LNCaP clone FGC (cell line): ENCODE results near the gene WDR17.
"Not testable (repeated sequence)": the region's sequence is repeated elsewhere in the genome, so short reads cannot be mapped to it uniquely, and the experiment has no call there.

ENCODE experiments used
- DNase-seq: peaks from one replicate; pipeline ENCODE4 v3.0.0-alpha.2; 2011; ENCODE audit warnings: low read depth
- H3K4me3 ChIP-seq: 2 replicates; pipeline ENCODE4 v1.5.1; 2011; ENCODE audit warnings: mild to moderate bottlenecking, low read depth, low read length, control low read depth
- TF ChIP-seq, protein P1 (sequence below): IDR thresholded peaks from 2 replicates; pipeline ENCODE4 v1.5.1; 2012; ENCODE audit warnings: mild to moderate bottlenecking; ENCODE audit not compliant: control insufficient read depth, insufficient read depth; ENCODE audit errors: extremely low read depth

Gene WDR17

DNA sequence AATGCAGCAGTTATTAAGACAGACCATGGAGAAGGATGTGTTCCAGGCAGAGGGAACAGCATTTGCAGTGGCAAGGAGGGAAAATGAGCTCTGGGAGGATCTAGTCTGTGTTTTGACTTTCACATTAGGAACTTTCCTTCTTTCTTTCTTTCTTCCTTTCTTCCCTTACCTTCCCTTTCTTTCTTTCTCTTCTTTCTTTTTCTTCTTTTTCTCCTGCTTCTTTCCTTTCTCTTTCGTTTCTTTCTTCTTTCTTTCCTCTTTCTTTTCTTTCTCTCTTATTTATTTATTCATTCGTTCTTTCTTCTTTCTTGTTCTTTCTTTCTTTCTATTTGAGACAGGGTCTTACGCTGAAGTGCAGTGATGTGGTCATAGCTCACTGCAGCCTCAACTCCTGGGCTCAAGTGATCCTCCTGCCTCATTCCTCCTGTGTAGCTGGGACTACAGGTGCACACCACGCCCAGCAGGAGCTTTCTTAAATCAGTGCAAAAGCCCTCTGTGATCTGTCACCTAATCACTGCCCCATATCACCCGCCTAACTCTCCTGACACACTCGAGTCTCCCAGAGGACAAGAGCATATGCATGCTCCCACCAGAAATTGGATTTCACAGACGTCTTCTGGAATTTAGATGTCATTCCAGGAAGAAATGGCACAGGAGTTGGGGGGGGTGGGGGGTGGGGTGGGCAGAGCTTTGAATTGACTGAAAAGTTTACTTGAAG is 145.1 kb downstream of the WDR17 start:
- TF ChIP-seq, protein P1, sequence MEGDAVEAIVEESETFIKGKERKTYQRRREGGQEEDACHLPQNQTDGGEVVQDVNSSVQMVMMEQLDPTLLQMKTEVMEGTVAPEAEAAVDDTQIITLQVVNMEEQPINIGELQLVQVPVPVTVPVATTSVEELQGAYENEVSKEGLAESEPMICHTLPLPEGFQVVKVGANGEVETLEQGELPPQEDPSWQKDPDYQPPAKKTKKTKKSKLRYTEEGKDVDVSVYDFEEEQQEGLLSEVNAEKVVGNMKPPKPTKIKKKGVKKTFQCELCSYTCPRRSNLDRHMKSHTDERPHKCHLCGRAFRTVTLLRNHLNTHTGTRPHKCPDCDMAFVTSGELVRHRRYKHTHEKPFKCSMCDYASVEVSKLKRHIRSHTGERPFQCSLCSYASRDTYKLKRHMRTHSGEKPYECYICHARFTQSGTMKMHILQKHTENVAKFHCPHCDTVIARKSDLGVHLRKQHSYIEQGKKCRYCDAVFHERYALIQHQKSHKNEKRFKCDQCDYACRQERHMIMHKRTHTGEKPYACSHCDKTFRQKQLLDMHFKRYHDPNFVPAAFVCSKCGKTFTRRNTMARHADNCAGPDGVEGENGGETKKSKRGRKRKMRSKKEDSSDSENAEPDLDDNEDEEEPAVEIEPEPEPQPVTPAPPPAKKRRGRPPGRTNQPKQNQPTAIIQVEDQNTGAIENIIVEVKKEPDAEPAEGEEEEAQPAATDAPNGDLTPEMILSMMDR: no peak
- no peak for DNase-seq
- no peak overlapping the region for H3K4me3 ChIP-seq

DNA sequence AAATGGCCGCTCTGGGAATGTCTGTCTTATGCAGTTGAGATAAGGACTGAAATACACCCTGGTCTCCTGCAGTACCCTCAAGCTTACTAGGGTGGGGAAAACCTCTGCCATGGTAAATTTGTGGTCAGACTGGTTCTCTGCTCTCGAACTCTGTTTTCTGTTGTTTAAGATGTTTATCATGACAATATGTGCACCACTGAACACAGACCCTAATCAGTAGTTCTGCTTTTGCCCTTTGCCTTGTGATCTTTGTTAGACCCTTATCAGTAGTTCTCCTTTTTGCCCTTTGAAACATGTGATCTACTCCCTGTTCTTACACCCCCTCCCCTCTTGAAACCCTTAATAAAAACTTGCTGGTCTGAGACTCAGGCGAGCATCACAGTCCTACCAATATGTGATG is 146.7 kb downstream of the WDR17 start:
- H3K4me3 ChIP-seq, DNase-seq: not testable (repeated sequence)

DNA sequence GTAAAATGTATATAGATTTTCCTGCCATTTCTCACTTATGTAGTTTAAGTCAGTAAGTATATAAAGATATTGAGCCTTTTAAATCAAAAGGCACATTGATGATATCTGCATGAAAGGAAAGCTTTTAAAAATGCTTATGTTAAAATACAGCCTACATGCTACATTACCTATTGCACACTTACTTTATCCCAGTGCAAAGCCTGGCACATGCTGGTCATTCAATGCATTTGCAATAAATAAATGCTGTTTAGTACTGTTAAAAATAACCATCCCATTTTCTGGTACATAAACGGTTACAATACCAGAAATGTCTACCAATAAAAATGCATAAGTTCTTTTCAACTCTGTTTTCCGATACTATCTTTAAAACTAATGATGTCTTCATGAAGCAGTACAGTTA is 151.9 kb downstream of the WDR17 start:
- H3K4me3 ChIP-seq: no peak overlapping the region
- DNase-seq: no peak
- TF ChIP-seq, protein P1: 0 out of 2 replicates have a peak, but pooled peaks have one; percentile 5

DNA sequence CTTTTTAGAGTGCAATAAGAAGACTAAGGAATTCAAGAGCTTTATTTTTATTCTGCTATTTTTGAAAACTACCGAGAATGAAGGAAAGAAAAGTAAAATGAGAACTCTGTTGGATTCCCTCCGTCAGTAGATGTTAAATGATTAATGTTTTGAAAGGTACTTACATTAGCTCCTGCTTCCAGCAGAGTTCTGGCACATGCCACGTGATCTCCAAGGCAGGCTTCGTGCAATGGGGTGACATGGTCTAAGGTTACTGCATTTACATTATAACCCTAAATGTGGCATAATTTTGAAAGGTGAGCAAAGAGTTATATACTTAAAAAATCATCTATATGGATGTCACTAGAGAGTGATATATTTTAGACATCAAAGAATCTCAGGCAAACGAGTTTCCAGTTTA is 156.5 kb downstream of the WDR17 start:
- TF ChIP-seq, protein P1: no peak
- H3K4me3 ChIP-seq: no peak overlapping the region
- no peak for DNase-seq

DNA sequence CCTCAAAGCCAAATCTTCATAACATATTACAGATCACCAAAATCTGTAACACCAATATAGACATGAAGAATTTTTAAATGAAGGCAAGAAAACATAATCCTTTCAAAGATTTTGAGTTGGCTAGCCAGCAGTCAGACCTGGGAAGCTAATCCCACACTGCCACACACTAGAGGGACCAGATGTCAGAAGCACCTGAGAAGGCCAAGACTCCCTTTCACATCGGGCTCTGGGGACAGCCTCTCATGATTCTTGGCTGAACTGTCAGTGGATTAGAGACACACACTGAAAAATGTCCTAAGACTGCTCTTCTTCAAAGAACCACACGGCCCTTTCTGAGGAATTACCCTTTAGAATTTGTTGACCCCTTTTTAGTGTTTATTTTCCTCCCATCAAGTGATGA is 157.9 kb downstream of the WDR17 start:
- no peak for DNase-seq
- TF ChIP-seq, protein P1: no peak
- H3K4me3 ChIP-seq: no peak overlapping the region

DNA sequence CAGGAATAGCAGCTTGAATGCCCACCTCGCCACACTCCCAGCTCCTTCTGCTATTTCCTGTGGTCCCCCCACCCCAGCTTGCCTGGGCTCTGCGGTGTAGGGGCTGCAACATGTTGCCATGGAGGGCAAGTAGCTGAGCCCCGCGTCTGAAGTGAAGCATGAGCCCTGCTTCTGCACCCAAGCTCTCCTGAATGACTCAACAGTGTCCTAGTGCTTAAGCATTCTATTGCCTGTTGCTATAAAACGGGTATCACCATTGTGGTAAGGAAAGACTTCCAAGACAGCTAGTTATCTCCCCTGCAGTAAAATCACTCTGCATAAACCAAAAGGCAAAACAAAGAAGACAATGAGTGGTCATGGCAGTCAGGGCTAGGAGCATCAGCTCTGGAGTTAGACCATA is 161.1 kb downstream of the WDR17 start:
- H3K4me3 ChIP-seq: no peak overlapping the region
- no peak for DNase-seq
- TF ChIP-seq, protein P1: no peak

DNA sequence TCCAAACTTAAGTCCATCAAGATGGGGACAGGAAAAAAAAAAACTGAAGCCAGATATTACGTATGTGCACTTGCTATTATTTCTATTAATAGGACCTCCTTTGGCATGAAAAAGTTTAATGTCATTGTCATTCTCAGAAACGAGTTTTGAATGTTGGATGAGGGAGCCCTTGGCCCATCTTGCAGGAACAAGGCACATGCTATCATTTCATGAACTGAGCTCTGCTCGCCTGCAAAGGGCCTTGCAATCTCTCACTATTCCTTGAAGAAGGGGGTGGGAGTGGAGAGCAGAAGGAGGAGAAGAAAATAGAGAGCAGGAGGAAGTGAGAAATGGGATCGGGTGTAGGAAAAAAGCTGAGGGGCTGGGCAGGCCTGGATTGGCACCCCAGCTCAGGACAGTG is 164.0 kb downstream of the WDR17 start:
- TF ChIP-seq, protein P1: no peak
- DNase-seq: no peak
- H3K4me3 ChIP-seq: no peak overlapping the region
